Panc1 (cell line): Measurements from ENCODE around the gene POMGNT1. TPM values are rescaled to one million over a fixed set of nuclear protein-coding genes. Genes with fewer than 3 reads are reported as not detected.

Experiments
- ATAC-seq: fragments of 200-7000 bp; cut with Tn5 transposase; 2 replicates; pipeline ENCODE4 v1.9.1; 2020; ENCODE audit warnings: mild to moderate bottlenecking, moderate library complexity
- BruUV-seq: library from RNA; stranded (reverse); fragments of 400-500 nt; replicated peaks from 2 replicates; lab custom pipeline; 2021; lab: Mats Ljungman, UMichigan
- CTCF ChIA-PET: fragments of 300-600 bp; sonication (Branson Sonifier 250); formaldehyde crosslinking; loops from one replicate; lab custom pipeline; 2022; ENCODE audit warnings: antibody characterized with exemption; lab: Charles Lee
- POLR2A ChIA-PET: fragments of 300-600 bp; sonication (Branson Sonifier 250); formaldehyde crosslinking; loops from one replicate; lab custom pipeline; 2022; ENCODE audit warnings: antibody characterized with exemption; lab: Charles Lee
- DNase-seq: peaks from one replicate; pipeline ENCODE4 v3.0.0-alpha.2; 2010; ENCODE audit warnings: low read depth, low spot score
- H3K27ac ChIP-seq: 2 replicates; pipeline ENCODE4 v1.5.1; 2011; ENCODE audit warnings: mild to moderate bottlenecking, low read length, inconsistent platforms
- H3K27me3 ChIP-seq: fragments of 200-500 bp; sonication (Bioruptor generic); 2 replicates; pipeline ENCODE4 v1.6.0; 2014; ENCODE audit warnings: low read length, inconsistent platforms; ENCODE audit not compliant: control insufficient read depth, insufficient read depth
- H3K36me3 ChIP-seq: fragments of 200-500 bp; sonication (Bioruptor generic); 2 replicates; pipeline ENCODE4 v1.5.1; 2014; ENCODE audit warnings: inconsistent platforms, mild to moderate bottlenecking, low read length, moderate library complexity; ENCODE audit not compliant: control insufficient read depth, insufficient read depth
- H3K4me1 ChIP-seq: 2 replicates; pipeline ENCODE4 v1.5.1; 2011; ENCODE audit warnings: inconsistent platforms, mild to moderate bottlenecking, low read length, moderate library complexity; ENCODE audit not compliant: control insufficient read depth, insufficient read depth
- H3K4me3 ChIP-seq, 2 experiments: 2 replicates each; pipeline ENCODE4 v1.5.1; 2011 to 2012; ENCODE audit warnings: low read depth in 2 of 2, low read length in 2 of 2, mild to moderate bottlenecking in 2 of 2, inconsistent platforms in 1 of 2, moderate library complexity in 1 of 2
- H3K9me3 ChIP-seq: fragments of 200-500 bp; sonication (Bioruptor generic); 2 replicates; pipeline ENCODE4 v1.5.1; 2014; ENCODE audit warnings: low read depth, mild to moderate bottlenecking, inconsistent platforms, low read length, moderate library complexity; ENCODE audit not compliant: control insufficient read depth, insufficient read depth
- POLR2AphosphoS5 ChIP-seq: IDR thresholded peaks from 2 replicates; pipeline ENCODE4 v1.6.1; 2012; ENCODE audit warnings: mild to moderate bottlenecking, low read depth, low read length, moderate library complexity
- SIN3A ChIP-seq: IDR thresholded peaks from 2 replicates; pipeline ENCODE4 v1.6.1; 2012; ENCODE audit warnings: low read depth, mild to moderate bottlenecking, low read length, moderate library complexity, borderline replicate concordance; ENCODE audit not compliant: insufficient read depth
- TCF7L2 ChIP-seq: IDR thresholded peaks from 2 replicates; pipeline ENCODE4 v1.6.1; 2011; ENCODE audit warnings: mild to moderate bottlenecking, low read depth, low read length, inconsistent platforms
- in situ Hi-C: cut with HindIII; loops from 2 replicates; pipeline ENCODE4 v1.10.0; 2016; ENCODE audit warnings: low sequenced_read_pairs, low pct_unique_long_range_greater_than_20kb
- intact Hi-C: fragments of 100-400 bp; cut with micrococcal nuclease; formaldehyde crosslinking; loops from one replicate; pipeline ENCODE4 v1.10.0; 2022; ENCODE audit not compliant: unreplicated experiment
- total RNA-seq: library from RNA; stranded (reverse); gene quantifications from one replicate; pipeline ENCODE4 v1.2.1, GENCODE V29; 2021; ENCODE audit not compliant: unreplicated experiment
- TF ChIP-seq, protein P1 (sequence below): fragments of 450-650 bp; IDR thresholded peaks from 2 replicates; pipeline ENCODE4 v1.5.1; 2017; ENCODE audit warnings: mild to moderate bottlenecking
- TF ChIP-seq, protein P2 (sequence below), 2 experiments: IDR thresholded peaks; 2 replicates each; pipeline ENCODE4 v1.6.1; 2011 to 2012; ENCODE audit warnings: low read depth in 2 of 2, control low read depth in 1 of 2, low read length in 1 of 2, mild to moderate bottlenecking in 1 of 2, moderate library complexity in 1 of 2; ENCODE audit not compliant: insufficient read depth in 1 of 2

Gene POMGNT1
- total RNA-seq, 1 experiment from 2014 or later, result 178 TPM

DNA sequence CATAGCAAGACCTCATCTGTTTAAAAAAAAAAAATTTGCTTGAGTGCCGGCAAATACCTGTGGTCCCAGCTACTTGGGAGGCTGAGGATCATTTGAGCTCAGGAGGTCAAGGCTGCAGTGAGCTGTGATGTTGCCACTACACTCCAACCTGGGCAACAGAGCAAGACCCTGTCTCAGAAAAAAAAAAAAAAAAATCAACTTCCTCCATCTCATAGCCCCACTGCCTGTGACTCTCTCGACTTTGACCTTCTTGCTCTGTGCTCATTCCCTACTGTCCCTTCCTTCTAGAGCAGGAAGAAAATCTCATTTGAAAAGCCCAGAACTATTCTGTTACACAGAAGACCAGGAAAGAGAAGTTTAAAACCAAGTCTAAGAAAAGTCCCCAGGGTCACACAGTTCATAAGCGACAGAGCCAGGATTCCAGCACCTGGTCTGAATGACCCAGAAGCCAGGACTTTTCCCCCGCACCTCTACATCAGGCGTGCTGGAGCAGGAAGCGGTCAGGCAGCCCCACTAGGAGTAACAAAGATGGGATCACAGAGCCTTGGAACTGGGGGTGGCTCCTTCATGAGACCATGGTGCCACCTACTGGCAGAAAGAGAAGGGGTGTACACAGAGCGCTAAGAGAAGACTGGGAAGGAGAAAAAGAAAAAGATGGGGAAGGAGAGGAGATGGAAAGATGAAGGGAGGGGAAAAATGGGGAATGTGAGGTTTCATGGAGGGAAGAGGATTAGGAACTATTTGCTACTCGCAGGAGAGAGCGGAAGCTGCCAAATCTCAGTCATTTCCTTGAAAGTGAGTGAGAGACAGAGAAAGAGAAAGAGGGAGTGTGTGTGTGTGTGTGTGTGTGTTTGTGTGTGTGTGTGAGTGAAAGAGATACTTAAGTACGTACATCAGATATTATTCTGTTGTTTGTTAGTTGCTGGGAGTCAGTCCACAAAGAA is 18.8 kb downstream of the POMGNT1 start:
- in situ Hi-C loops, result no loop called here
- Histone ChIP-seq H3K4me3 (no peak overlapping the region; a peak in 1 of 4 replicates), H3K4me1 (peaks cover 59% of the 10 kb centered on the region), H3K9me3 (no peaks in the 10 kb centered on the region), H3K27me3 (no peaks in the 10 kb centered on the region), H3K27ac (peak overlapping the region; percentile 40; the same call in 1 of the 2 replicates), H3K36me3 (no peaks in the 10 kb centered on the region)
- DNase-seq (peak; percentile 78), ATAC-seq (peak; percentile 75)
- TF ChIP-seq SIN3A, result no peak
- no peak for TF ChIP-seq TCF7L2
- TF ChIP-seq POLR2AphosphoS5, result no peak
- TF ChIP-seq, protein P1, sequence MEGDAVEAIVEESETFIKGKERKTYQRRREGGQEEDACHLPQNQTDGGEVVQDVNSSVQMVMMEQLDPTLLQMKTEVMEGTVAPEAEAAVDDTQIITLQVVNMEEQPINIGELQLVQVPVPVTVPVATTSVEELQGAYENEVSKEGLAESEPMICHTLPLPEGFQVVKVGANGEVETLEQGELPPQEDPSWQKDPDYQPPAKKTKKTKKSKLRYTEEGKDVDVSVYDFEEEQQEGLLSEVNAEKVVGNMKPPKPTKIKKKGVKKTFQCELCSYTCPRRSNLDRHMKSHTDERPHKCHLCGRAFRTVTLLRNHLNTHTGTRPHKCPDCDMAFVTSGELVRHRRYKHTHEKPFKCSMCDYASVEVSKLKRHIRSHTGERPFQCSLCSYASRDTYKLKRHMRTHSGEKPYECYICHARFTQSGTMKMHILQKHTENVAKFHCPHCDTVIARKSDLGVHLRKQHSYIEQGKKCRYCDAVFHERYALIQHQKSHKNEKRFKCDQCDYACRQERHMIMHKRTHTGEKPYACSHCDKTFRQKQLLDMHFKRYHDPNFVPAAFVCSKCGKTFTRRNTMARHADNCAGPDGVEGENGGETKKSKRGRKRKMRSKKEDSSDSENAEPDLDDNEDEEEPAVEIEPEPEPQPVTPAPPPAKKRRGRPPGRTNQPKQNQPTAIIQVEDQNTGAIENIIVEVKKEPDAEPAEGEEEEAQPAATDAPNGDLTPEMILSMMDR, result peak; percentile 92
- TF ChIP-seq, protein P2, sequence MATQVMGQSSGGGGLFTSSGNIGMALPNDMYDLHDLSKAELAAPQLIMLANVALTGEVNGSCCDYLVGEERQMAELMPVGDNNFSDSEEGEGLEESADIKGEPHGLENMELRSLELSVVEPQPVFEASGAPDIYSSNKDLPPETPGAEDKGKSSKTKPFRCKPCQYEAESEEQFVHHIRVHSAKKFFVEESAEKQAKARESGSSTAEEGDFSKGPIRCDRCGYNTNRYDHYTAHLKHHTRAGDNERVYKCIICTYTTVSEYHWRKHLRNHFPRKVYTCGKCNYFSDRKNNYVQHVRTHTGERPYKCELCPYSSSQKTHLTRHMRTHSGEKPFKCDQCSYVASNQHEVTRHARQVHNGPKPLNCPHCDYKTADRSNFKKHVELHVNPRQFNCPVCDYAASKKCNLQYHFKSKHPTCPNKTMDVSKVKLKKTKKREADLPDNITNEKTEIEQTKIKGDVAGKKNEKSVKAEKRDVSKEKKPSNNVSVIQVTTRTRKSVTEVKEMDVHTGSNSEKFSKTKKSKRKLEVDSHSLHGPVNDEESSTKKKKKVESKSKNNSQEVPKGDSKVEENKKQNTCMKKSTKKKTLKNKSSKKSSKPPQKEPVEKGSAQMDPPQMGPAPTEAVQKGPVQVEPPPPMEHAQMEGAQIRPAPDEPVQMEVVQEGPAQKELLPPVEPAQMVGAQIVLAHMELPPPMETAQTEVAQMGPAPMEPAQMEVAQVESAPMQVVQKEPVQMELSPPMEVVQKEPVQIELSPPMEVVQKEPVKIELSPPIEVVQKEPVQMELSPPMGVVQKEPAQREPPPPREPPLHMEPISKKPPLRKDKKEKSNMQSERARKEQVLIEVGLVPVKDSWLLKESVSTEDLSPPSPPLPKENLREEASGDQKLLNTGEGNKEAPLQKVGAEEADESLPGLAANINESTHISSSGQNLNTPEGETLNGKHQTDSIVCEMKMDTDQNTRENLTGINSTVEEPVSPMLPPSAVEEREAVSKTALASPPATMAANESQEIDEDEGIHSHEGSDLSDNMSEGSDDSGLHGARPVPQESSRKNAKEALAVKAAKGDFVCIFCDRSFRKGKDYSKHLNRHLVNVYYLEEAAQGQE (IDR thresholded peaks at IDR 0.05; ENCODE audit: insufficient read depth in 1 of 2, low read depth in 2 of 2, low read length in 1 of 2), result no peak
- ChIA-PET CTCF (no interaction called here), POLR2A (no interaction called here)
- intact Hi-C loops, result loop anchor here (1.0 kb wide), 1 partner anchor 142 kb away; no protein-coding TSS in a partner anchor
- BruUV-seq, result no TSS peak

DNA sequence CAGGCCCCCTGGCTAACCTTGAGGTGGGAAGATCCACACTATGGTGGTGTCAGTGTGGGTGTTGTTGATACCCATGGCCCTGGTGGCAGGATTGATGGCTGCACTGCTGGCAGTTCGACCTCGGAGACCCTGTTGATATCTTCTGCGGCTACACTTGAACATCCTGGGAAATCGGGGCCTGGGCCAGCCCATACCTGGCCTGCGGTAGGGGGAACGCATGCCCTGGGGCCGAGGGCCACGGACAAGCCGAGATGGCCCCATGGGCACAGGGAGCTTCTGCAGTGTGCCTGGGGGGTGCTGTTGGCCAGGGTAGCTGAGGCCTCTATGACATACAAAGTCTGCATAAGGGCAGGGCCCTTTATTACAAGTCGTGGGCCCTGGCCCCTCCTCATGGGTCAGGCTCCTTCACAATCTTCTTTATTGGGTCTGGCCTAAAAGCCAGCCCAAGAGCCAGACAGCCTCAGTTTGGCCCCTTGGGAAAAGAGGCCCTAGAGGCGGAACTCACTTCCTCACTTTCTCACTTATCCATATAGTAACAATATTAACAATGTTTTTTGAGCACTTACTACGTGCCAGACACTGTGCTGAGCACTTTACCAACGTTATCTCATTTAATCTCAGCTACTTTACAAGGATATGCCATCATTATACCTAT is 21.9 kb downstream of the POMGNT1 start, which contains the start of gene P3R3URF:
TSS of gene P3R3URF (minus strand) at position 278 of the 655 bp plus-strand sequence. CDS start at position 261, 17 bp downstream.
- TF ChIP-seq, protein P1, result no peak
- TF ChIP-seq TCF7L2 (no peak), SIN3A (no peak), POLR2AphosphoS5 (no peak)
- TF ChIP-seq, protein P2 (IDR thresholded peaks at IDR 0.05; ENCODE audit: insufficient read depth in 1 of 2, low read depth in 2 of 2, low read length in 1 of 2), result no peak
- intact Hi-C loops, result no loop called here
- Histone ChIP-seq H3K36me3 (no peaks in the 10 kb centered on the region), H3K27me3 (no peaks in the 10 kb centered on the region), H3K4me1 (peaks cover 36% of the 10 kb centered on the region), H3K27ac (peak within 1 kb of the TSS; percentile 68; the same call in 1 of the 2 replicates), H3K4me3 (no peak within 1 kb of the TSS), H3K9me3 (no peaks in the 10 kb centered on the region)
- CTCF ChIA-PET, result no interaction called here
- DNase-seq (no peak), ATAC-seq (no peak)
- in situ Hi-C loops, result no loop called here
- no TSS peak for BruUV-seq
- POLR2A ChIA-PET, result interaction anchor here (0.6 kb wide), 1 partner anchor 79 kb away, joined by 5 read pairs; no protein-coding TSS in a partner anchor
